ENCODE results near the gene PRR15. TPM values are rescaled to one million over a fixed set of nuclear protein-coding genes. Genes with fewer than 3 reads are reported as not detected.

The PRR15 gene
- total RNA-seq, 4 donors from 2014 or later: 23.1 to 242 (median 145) TPM

DNA sequence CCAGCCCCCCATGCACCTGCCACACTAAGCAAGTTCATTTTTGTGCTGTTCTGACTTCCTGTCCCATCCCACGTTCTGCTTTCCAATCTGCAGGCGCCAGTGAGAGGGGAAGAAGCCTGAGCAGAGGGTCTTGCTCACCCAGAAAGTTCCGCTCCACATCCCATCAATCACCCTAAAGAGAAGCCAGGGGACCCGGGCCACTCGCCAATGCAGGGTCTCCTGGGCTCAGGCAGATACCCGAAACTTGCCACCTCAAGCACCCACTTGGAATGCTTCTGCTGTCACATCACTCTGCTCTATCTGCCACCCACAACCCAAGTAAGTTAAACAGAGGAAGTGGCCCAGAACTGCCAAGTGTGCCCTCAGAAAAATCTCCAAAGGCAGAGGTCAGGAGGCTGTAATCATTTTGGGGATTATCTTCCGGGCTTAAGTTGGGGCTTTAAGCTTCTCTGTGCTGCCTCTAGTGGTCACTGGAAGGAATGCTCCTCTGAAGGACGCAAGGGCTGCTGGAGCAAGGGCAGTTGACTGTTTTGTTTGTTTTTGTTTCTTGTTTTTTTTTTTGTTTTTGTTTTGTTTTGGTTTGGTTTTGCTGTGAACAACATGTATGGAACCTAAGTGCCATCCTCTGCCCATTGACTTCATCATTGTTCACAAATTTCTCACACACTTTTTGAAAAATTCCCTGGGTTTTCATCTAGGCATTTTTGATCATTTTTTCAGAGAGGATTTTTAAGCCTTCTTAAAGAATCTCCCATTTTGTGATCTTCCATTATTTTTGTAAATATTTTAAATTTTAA lies 25.5 kb downstream of the PRR15 start:
- peak in 2 of 3 donors; percentile 52 to 77 for DNase-seq
- Histone ChIP-seq H3K4me3 (no peak overlapping the region), H3K4me1 (peaks cover 0 to 15% (median 0%) of the 10 kb centered on the region in 4 donors), H3K27ac (peak overlapping the region in 3 of 4 donors; percentile 46 to 76 (median 63)), H3K27me3 (no peaks in the 10 kb centered on the region), H3K9me3 (no peaks in the 10 kb centered on the region), H3K36me3 (no peaks in the 10 kb centered on the region)
- TF ChIP-seq CTCF (IDR thresholded peaks at IDR 0.05) (peak; percentile 18 to 76 (median 70)), POLR2A (IDR thresholded peaks at IDR 0.05) (no peak)

- no peaks in the 10 kb centered on the region for H3K36me3 ChIP-seq
- H3K27ac ChIP-seq: peak overlapping the region in 2 of 4 donors; percentile 53 to 79
- H3K9me3 ChIP-seq: no peaks in the 10 kb centered on the region
- peaks cover 0 to 9% (median 2%) of the 10 kb centered on the region in 4 donors for H3K4me1 ChIP-seq
- H3K4me3 ChIP-seq: no peak overlapping the region
- DNase-seq: no peak
- TF ChIP-seq CTCF (IDR thresholded peaks at IDR 0.05): peak in 1 of 6 experiments; percentile 27
- no peak for TF ChIP-seq POLR2A (IDR thresholded peaks at IDR 0.05)
- no peaks in the 10 kb centered on the region for H3K27me3 ChIP-seq
Measured at GRCh38 chr7:29592866-29593265, 29.2 kb downstream of the PRR15 start.

DNA sequence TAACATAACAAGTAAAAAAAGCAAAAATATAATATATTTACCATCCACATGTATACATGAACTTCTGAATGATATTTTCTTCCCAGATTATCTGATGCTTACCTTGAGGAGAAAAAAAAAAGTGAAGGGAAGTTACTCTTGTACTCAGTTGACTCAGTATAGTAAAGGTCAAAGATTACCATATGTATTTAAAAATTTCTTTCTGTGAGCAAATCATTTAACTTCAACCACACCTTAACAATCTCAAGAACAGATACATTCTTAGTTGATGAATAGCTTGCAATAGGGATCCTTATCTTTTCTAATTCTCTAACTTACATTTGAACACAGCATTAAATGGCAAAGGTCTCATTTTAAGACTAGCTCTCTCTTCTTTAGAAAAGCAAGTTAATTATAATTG lies 29.8 kb downstream of the PRR15 start:
- Histone ChIP-seq H3K4me1 (peaks cover 0 to 7% (median 2%) of the 10 kb centered on the region in 4 donors), H3K4me3 (no peak overlapping the region), H3K27ac (peak overlapping the region in 3 of 4 donors; percentile 4 to 79 (median 53)), H3K36me3 (no peaks in the 10 kb centered on the region), H3K27me3 (no peaks in the 10 kb centered on the region), H3K9me3 (no peaks in the 10 kb centered on the region)
- no peak for TF ChIP-seq POLR2A (IDR thresholded peaks at IDR 0.05)
- no peak for TF ChIP-seq CTCF (IDR thresholded peaks at IDR 0.05)
- no peak for DNase-seq

GRCh38 chr7:29596593-29597178 lies 33.1 kb downstream of the PRR15 start:
- Histone ChIP-seq H3K36me3 (no peaks in the 10 kb centered on the region), H3K9me3 (no peaks in the 10 kb centered on the region), H3K4me1 (peaks cover 0 to 6% (median 4%) of the 10 kb centered on the region in 4 donors), H3K27me3 (no peaks in the 10 kb centered on the region), H3K27ac (peak overlapping the region in 1 of 4 donors; percentile 40), H3K4me3 (no peak overlapping the region)
- no peak for TF ChIP-seq CTCF (IDR thresholded peaks at IDR 0.05)
- no peak for TF ChIP-seq POLR2A (IDR thresholded peaks at IDR 0.05)
- DNase-seq: no peak

- Histone ChIP-seq H3K4me1 (peaks cover 0 to 6% (median 4%) of the 10 kb centered on the region in 4 donors), H3K27ac (no peak overlapping the region), H3K27me3 (no peaks in the 10 kb centered on the region), H3K36me3 (no peaks in the 10 kb centered on the region), H3K4me3 (no peak overlapping the region), H3K9me3 (no peaks in the 10 kb centered on the region)
- DNase-seq: no peak
- TF ChIP-seq CTCF (IDR thresholded peaks at IDR 0.05): no peak
- TF ChIP-seq POLR2A (IDR thresholded peaks at IDR 0.05): no peak
Measured at GRCh38 chr7:29597266-29597665, 33.6 kb downstream of the PRR15 start.

All from Peyer's patch (tissue), 4 donors.